NCI-H2171 (cell line): ENCODE measurements around the gene DELE1.

Experiments used
- DNase-seq: peaks from one replicate; lab custom pipeline; 2025; lab: John Stamatoyannopoulos, UW

DELE1 gene

DNA sequence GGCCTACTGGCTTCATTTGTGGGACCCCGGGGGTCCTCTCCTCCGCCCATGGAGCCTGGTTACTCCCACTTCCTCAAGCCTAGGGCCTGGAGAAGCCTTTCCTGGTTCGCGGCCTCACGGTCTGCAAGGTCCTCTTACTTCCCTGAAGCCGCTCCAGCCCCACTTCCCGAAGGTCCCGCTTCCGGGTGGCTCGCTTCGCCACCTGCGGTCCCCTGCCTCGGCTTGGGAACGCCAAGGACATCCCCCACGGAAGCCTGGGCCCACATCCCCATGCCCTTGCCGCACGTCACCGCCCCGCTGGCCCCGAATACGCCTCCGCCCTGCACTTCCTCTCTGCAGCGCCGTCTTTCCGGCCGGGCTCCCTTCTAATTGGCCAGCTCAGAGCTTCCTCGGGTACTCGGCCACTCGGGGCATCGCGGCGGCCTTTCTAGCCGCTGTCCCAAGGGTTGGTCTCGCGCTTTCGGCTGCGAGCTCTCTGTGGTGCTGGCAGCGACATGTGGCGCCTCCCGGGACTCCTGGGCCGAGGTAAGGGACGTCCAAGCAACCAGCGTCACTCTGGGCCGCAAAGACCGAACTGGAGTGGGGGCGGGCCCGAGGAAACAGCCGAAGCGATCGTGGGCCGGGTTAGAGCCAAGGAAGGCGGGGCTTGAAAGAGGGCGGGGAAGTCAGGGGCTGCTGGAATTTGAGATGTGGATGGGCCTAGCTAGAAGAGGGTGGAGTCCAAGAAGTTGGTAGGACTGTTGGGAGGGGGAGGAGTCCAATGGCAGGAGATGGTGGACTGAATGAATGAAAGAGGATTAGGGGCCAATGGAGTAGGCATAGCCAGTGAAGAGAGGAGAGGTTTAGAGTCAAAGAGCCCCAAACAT, at the start of gene DELE1:
Gene DELE1, plus strand, starts transcription at position 424 of the 866 bp plus-strand sequence. Its CDS starts 71 bp downstream, at position 495.
- DNase-seq, result peak; percentile 70

DNA sequence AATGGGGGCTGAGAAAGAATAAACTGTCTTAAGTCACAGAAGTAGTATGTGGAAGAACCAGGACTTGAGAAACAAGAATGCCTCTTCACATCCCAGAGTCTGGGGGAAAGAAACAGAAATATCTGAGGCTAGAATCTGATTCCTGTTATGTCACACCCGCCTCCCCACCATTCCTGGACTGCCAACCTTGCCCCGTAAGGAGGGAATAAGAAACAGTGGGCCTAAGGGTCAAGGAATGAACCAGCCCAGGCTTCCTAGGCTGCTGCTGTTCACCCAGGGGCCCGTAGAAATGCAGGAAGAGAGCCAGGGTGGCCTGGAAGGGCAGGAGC, 49.8 kb upstream of the DELE1 start:
- no peak for DNase-seq

DNA sequence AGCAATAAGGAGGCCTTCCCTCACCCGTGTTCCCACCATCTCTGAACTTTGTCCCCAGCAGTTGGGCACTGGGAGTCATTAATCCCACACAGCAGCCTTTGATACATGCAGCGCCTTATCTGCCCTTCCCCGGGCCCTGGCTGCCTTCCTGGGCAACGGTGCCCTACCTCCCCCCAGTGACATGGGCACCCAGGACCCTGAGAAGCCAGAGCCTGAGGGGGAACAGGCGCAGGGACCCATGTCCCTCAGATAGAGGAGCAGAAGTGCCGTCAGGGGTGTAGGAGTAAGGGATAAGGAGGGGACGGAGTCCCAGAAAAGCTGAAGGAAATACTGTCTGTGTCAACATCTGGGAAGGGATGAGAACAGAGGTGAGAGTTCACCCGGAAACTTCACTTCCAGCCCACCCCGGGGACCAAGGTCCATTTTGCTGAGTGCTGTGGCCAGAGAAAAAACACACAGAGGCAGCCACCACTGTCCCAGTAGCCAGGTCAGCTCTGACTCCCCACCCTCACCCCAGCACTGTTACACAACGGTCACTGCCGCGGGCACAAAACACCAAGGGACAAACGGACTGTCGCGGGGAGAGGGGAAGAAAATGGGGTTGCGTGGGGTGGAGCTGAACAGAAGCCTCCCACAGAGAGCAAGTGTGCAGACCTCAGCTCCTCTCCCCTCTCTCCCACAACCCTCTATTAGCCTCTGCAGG, 49.3 kb upstream of the DELE1 start:
- DNase-seq, result no peak

DNA sequence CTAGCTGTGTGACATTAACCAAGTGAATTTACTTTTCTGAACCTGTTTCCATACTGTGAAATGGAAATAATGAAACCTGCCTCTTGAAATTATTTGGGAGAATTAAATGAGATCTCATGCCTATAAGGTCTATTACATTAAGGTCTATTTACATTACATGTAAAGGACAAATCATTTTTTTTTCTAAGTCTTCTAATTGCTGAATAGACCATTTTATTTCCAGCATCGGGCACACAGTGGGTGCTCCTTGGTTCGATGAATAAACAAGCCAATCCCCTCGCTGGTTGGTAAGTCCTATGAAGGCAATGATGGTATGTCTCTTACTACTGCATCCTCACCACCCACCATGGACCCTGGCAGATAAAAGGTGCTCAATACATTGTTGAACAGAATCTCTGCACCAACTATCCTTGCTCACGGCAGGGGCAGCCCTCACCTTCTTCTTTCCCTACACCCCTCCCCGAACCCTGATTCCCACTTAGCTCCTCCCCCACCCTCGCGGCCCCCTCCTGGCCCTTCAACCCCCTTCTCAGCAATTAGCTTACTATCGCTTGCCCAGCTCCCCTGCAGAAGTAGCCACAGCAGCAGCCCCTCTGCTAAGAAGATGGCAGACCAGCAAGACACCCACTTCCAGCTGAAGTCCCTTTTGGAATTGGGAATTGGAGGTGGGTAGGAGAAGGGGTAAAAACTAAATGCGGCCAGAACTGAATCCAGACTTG, 48.5 kb upstream of the DELE1 start:
- DNase-seq, result no peak

DNA sequence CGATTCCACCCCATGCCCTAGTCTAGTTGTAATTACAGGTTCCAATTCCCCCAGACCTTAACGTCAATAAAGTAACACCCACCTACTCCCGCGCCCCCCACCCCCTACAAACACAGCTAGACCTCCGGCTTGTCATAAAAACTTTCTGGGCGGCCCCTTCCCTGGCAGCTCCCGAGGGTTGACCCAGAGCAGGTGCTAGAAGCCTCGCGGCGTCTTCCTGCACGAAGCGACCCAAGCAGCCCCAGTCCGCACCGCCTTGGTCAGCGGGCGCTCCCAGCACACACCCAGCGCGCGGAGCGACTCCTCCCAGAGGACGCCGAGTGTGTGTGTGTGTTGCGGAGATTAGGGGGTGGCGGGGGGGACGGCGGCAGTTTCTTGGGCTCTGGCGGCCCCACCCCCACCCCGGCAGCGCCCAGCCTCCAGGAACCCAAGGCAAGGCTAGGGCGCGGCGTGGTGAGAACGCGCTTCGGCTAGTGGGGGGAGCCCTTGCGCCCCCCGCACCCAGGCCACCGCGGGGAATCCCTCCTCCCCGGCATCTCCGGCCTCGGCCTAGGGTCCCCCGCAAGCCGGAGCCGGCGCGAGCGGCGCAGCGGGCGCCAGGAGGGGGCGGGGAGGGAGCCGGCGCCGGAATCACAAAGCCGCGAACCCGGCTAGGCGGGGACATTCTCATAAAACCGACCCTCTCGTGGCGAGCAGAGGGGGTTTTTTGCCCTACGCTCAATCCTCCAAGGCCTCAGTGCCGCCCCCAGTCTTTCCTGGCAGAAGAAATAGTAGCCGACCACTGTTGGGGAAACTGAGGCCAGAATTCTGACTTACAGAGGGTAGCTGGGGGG, 47.7 kb upstream of the DELE1 start:
- no peak for DNase-seq

DNA sequence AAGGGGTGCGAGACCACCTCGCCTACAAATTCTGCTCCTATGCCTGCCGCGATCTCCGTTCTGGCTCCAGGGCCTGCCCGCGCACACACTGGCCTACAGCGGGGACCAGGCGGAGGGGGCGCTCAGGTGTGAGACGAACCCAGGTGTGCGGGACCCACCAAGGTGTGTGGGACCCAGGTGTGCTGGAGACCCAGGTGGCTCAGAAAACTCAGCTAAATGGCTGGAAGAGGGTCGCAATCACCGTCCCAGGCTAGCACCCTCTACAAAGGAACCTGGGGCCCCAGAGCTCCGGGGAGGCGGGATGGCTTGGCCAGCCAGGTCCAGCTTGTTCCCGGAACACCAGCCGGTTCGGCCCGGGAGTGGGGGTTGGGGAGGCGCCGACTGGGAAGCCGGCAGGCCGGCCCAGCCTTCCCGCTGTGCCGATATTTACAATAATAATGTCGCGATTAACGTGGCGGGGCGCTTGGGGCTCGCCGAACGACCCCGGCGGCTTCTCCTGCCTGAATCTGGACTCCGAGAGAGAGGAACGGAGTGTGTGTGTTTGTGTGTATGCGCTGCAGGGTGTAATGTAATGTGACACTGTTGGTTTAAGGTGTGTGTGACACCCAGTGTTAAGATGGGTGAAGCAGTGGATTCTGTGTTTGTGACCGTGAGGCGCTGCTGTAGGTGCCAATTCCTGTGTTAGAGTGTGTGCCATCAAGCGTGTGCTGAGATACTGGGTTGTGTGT, 46.9 kb upstream of the DELE1 start:
- DNase-seq, result no peak

DNA sequence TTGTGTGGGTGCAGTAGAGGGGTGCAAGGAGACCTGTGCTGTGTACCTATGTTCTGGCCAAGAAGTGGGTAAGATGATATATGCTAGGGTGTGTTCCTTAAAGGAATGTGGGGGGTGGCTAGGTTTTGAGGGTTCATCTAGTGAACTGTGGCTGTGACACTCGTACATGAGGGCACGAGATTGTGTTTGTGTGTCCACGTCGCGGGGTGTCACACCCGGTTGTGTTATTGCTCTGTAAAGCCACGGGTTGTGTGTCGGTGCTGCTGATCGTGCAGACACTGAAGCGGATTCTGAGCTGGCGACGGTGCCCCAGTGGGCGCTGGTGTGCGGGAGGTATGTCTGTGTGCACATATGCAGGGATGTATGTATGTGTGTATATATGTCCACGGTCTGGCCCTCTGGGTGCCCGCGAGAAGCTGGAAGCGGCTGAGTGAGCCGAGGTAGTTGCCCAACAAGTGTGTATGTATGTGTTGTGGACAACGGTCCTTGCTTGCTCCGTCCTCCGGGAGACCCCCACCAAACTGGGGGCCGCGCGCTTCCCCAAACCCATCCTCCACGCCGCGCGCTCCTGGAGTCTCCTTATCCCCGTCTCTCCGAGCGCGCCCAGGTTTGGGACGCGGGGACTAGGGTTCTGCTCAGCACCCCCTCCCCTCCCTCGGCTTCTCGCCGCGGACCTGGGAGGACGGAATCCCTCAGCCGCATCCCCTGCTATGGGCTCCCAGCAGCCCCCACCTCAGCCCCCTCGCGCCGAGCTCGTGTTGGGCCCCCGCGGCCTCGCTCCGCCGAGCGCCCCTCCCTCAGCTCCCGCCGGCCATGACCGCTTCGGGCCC, 46.1 kb upstream of the DELE1 start:
- no peak for DNase-seq

GRCh38 chr5:141878186-141878710, 45.4 kb upstream of the DELE1 start, which contains the start of gene PCDH1:
TSS of gene PCDH1 (minus strand) at chr5:141878410. CDS start at chr5:141878262, 148 bp downstream.
- DNase-seq, result no peak

- DNase-seq, result peak; percentile 57
These were observed 44.8 kb upstream of the DELE1 start for GRCh38 chr5:141878711-141879425.

DNA sequence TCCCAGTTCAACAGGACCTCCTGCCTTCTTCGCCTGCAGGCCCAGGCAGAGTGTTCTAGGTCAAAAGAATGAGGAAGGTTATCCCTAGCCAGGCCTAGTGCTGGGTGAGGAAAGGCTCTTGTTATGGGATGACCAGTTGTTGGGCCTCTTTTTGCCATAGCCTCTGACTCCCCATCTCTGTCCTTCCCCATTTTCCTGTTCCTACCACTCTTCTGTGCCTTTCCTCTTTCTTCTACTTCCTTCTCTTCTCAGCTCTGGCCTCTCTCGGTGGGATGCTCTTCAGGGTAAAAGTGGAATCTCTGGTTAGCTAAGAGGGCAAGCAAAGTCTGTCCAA, 44.3 kb upstream of the DELE1 start:
- DNase-seq, result no peak

- DNase-seq, result no peak
These were observed 43.5 kb upstream of the DELE1 start for GRCh38 chr5:141879941-141880738.

- no peak for DNase-seq
These were observed 42.5 kb upstream of the DELE1 start for GRCh38 chr5:141880961-141881801.

GRCh38 chr5:141881886-141882285, 41.8 kb upstream of the DELE1 start:
- no peak for DNase-seq

- DNase-seq, result no peak
These were observed 41.0 kb upstream of the DELE1 start for GRCh38 chr5:141882594-141883183.

DNA sequence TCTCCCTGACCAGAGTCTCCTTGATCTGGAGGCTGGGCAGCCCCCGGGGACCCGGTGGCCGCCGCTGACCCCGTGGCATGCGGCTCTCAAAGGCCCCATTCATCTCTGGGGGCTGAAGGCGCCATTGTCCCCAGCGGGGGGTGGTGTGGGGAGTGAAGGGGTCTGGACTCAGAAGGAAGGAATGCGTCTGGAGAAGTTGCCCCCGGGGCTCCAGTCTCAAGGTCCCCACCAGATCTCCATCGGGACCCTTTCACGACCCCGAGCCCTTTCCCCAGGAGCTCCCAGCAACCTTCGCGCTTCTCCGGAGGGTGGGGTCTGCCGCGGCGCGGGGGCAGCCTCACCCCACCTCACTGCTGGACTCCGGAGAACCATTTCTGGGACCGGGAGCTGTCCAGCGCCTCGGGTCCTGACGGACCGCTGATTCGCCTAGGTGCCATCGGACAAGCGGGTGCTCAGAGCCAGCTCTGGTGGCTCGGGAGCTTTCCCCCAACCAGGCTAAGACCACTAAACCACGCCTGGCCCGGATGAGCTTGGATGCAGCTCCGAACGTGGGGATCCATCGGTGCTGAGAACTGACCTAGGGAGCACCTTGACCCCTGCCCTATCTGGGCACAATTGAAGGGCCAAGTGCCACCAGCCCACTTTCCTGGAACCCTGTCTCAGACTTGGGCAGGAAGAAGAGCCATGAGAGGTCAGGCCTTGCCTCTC, 40.3 kb upstream of the DELE1 start:
- DNase-seq, result no peak

- DNase-seq, result no peak
These were observed 39.8 kb upstream of the DELE1 start for GRCh38 chr5:141883892-141884318.
